Cardiac septum (tissue), 1 donor: ENCODE data around the gene BTBD10. TPM values are rescaled to one million over a fixed set of nuclear protein-coding genes. Genes with fewer than 3 reads are reported as not detected.

Source experiments
- DNase-seq: peaks from one replicate; pipeline ENCODE4 v3.0.0-alpha.2; 2020; ENCODE audit warnings: low spot score
- intact Hi-C: fragments of 100-400 bp; cut with DNase I; formaldehyde crosslinking; loops from one replicate; pipeline ENCODE4 v1.14.0; 2022
- total RNA-seq: library from RNA; stranded (reverse); fragmentation: NEBNext Ultra II Directional; extraction: Animal tissue kit (Norgen Biotek cat#: 25700); gene quantifications from one replicate; pipeline ENCODE4 v1.2.1, GENCODE V29; 2021
- donor health status: DM: no; HTN: no; CAD: no.

BTBD10 gene
- total RNA-seq, 1 donor from 2014 or later: 31.3 TPM

DNA sequence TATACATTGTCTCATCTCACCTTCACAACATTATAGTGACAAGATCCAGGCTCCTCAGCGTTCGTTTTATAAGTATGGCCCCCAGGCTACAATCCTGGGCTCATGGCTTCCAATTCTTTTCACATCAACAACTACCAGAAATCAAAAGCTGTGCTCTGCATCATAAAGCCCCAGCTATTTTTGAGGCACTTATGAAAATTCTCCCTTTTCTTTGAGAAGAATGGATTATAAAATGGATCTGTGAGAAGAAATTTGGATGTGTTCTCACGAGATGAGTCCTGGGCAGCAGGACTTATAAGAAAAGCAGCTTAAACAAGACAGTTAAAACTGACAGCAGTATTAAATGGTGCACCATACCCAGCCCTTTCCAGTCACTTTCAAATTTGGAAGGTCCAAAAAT is 80.3 kb downstream of the BTBD10 start:
- intact Hi-C loops: loop anchor here (10.0 kb wide), 1 partner anchor 82 kb away; the partner anchor contains the start of gene BTBD10
- DNase-seq: no peak

DNA sequence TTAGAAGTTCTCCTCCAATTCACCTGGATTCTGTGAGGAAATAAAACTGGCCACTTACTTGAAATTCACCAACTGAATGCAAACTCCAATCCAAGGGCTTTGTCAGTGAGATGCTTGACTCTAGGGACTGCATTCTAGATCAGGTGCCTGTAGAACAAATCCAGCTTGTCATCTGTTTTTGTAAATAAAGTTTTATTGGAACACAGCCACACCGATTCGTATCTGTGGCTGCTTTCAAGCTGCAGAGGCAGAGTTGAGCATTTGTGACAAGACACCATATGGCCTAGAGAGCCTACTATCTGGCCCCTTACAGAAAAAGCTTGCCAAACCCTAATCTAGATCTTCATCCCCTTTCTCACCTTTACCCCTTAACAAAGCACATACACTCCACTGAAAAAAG is 82.3 kb downstream of the BTBD10 start:
- intact Hi-C loops: loop anchor here (10.0 kb wide), 1 partner anchor 84 kb away; the partner anchor contains the start of gene BTBD10
- DNase-seq: no peak

DNA sequence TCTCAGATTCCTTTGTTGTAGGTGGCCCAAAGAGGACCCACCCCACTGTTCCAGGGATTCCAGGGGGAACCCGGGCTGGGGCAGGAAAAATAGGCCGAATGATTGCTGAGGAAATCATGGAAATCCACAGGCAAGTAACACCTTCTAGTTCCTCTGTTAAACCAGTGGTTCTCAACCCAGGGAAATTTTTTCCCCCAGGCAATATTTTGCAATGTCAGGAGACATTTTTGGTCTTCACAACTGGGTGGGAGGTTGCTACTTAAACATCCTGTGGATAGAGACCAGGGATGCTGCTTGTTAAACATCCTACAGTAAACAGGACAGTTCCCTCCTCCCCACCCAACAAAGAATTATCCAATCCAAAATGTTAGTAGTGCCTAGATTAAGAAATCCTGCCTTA is 84.7 kb downstream of the BTBD10 start:
- intact Hi-C loops: no loop called here
- DNase-seq: no peak

DNA sequence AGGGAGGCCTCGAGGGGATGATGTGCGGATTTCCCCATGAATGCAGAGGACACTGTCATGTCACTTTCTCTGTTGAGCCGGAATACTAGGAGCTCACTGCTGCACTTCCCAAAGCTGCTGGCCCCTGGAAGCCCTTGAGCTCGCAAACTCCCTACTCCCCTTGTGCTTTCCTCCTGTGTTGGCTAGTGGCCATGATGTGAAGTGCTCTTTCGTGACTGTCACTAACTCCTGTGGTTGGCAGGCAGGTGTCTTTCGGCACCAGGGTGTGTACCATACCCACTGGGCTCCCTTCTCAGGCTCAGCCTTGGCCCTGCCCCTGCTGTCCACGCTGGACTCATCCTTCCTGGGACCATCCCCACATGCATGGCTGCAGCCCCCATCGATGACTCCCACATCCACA is 86.2 kb downstream of the BTBD10 start:
- intact Hi-C loops: no loop called here
- no peak for DNase-seq

DNA sequence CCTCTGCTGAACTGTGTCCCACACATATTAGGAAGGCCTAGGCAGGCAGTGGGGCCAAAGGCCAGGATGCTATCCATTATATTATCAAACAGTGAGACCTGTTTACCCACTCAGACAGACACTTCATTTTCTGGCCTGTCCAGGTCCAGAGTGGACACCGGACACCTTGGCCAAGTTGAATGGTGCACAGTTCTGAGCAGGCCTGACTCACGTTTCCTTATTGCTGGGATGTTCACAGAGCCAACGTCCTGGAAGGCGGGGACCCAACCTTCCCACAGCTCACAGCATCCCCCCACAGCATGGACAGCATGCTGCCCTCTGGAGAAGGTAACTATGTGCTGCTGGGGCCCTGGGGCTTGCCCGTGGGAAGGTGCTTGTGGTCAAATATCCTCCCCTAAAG is 86.6 kb downstream of the BTBD10 start:
- intact Hi-C loops: no loop called here
- DNase-seq: no peak

DNA sequence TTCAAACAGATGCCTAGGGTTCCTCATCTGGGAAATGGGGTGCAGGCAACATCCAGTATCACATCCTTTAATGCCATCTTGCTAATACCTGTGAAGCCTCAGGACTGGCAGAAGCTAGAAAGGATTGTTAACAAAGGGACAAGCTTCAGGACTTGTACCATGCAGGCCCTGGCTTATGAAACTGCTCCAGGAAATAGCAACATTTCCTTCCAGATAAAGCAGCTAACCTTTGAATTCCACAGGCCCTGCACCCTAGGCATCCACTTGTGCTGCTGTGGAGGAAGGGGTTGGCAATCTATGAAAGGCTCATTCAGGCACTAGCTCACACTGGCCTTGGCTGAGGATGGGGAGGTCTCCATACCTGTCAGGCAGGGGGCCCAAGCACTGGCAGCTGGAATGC is 87.2 kb downstream of the BTBD10 start:
- no peak for DNase-seq
- intact Hi-C loops: no loop called here

DNA sequence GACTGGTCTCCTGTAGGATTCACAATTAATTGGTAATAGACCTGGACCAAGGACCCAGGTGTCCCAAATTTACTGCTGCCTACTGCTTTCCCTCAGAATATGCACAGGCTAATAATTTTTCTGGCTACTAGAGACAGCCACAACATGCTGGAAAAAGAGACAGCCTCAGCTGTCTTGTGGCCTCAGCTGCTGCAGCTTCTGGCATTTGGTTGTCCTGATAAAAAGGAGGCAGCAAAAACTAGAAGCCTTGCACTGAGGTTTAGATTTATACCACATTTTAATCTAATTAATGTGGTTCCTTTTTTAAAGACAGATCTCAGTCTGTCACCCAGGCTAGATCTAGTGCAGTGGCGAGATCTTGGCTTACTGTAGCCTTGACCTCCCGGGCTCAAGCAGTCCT is 89.8 kb downstream of the BTBD10 start:
- no peak for DNase-seq
- intact Hi-C loops: no loop called here

DNA sequence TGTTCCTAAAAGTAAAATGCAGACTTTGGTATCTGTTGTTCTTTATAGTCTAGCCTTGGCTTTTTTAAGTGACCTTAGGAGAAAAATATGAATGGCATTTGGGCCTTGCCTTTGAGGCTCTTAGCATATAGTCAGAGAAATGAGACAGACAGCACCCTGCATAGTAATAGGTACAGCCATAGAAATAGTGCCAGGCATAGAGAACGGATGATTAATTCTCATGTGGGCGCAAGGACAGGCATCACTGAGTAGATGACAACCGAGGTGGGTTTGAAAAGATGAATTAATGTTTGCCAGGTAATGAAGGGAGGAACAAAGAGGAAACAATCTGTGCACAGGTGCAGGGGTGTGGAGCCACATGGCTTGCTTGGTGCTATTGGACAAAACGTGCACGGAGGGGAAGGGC is 95.0 kb downstream of the BTBD10 start:
- intact Hi-C loops: no loop called here
- DNase-seq: no peak

DNA sequence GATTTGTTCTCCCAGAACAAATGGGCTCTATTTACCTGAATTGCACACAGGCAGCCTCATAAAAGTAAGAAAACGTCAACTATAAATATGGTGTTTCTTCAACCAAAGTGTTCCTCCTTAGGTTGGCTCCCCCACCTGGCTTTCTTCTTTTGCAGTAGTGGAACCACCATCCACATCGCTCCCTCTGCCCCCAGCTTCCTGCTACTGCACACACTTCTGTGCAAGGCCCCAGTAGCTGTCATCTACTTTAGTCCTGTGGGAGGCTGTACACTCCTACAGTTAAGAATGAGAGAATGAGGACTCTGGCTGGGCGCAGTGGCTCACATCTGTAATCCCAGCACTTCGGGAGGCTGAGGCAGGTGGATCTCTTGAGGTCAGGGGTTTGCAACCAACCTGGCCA is 95.9 kb downstream of the BTBD10 start:
- DNase-seq: no peak

DNA sequence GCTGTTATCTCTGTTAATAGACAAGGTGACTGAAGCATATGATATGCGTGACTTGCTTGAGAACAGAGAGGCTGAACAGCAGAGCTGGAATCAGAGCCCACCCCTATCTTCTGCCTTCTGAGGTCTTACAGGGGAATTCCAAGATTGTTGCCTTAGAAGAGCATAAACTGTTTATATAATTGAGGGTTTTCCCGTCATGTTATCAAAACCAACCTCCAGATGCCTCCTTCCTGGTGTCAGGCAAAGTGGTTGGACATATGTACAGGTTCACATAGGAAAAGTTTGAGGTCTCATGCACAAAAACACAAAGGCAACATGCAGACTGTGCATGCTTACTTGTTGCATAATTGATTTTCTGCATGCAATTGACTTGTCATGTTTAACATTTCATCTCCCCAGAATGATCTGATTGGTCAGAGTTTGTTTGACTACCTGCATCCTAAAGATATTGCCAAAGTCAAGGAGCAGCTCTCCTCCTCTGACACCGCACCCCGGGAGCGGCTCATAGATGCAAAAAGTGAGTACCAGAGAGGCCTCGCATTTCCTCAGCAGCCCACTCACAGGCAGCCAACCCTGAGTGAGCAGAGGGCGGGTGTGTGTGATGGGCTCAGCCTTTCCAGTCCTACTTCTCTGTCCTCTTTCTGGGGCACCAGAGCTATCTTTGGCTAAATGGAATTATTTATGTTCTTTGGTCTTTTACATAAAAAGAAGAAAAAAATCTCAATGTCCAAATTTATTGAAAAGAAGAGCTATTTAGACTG is 96.6 kb downstream of the BTBD10 start:
- no peak for DNase-seq
- intact Hi-C loops: no loop called here

More for the DNA sequence above, 95.9 kb downstream of the BTBD10 start:
- intact Hi-C loops: no loop called here

DNA sequence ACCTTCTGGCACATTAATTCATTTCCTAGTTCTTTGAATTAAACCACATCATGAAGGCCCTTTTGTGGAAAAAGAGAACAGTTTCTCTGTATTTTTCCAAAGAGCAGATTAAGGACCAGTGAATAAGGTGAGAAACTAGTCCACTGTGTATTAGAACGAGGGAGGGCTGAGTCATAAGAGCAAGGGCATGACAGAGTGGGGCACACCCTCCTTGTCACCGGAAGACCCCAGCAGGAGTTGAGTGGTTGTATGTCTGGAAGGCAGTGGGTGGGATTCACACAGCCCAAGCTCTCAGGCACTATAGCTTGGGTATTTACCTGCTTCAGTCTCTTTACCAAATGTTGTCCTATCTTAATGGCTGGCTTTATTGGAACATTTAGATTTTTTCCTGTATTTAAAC is 98.6 kb downstream of the BTBD10 start:
- no peak for DNase-seq
- intact Hi-C loops: no loop called here

DNA sequence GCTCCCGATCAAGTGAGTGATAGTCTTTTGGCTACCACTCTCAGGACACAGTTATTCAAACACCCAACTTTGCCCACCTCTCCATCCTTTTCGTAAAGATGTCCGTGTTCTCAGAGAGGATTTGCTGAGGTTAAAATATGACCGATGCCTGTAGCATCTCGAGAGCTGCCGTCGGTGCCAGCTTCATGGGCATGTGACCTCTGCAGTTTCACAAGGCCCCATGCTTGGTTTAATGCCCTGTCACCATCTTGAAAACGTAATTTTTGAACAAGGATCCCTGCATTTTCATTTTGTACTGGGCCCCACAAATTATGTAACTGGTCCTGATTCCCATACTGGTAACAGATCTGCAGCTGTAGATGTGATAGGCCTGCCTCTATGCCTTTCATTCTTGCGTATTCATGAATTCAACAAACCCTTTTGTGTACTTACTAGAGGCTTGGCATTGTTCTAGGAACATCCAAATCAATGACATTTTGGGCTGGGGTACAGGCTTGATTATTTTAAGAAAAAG is 100.4 kb downstream of the BTBD10 start:
- intact Hi-C loops: no loop called here
- DNase-seq: no peak

DNA sequence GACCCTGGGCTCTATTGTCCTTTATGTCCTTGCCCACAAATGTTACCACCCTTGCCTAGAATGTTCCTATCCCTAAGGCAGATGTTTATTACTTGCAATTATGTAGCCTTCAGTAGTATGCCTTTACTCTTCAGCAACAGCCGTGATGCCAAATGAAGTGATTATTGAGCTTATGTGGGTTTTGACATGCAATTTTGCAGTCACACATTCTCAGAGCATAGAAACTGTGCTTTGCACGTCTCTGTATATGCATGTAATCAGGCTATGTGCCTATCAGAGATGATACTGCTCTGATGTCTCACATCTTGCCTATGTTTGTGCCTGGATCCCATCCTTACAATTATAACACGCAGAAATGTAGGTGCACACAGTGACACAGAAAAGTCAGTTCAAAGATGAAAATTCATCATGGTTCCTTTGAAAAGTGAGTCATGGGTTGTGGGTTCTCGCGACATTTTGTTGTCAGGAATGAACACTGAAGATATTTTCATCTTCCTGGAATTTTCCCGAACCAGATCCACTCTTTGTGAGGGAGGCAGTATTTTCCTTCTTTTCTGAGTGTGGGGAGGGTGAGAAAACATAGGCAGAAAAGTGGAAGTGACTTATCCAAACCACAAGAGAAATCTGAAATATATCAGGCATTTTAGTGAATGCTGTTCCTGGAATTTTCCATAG is 104.3 kb downstream of the BTBD10 start:
- DNase-seq: no peak
- intact Hi-C loops: no loop called here

DNA sequence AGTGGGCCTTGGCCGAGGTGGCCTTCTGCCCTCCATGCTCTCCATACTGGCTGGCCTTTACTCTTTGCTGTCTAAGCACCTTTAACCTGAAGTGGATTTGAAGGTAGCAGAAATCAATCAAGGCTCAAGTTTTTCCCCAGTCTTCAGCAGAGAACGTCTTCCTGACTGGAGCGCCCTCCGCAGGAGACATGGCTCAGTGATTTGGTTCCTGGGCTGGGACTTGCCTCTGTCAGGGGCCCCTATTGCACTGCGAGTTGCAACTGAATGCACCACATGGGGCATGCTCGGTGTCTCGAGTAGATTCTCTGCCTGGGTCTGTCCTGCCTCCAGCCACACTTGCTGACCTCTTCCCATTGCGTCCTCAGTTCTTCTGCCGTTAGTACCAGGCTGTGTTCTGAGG is 105.8 kb downstream of the BTBD10 start:
- intact Hi-C loops: no loop called here
- DNase-seq: no peak

DNA sequence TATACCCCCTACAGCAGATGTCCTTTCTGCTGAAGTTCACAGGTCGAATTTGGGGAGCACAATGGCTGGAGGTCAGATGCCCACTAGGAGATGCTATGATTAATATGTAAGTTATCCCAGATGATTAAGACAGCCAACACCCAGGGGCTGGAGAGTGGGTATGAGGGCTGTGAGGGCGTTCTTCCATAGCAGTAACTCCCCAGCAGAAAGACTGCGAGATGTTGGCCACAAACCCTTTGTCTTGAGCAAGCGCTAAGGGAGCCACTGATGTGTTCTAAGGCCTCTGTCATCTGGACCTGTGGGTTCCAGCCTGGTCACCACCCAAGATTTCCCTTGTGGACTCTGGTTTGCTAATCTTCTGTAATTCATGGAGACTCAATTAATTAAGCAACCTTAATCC is 107.8 kb downstream of the BTBD10 start:
- no peak for DNase-seq
- intact Hi-C loops: no loop called here

DNA sequence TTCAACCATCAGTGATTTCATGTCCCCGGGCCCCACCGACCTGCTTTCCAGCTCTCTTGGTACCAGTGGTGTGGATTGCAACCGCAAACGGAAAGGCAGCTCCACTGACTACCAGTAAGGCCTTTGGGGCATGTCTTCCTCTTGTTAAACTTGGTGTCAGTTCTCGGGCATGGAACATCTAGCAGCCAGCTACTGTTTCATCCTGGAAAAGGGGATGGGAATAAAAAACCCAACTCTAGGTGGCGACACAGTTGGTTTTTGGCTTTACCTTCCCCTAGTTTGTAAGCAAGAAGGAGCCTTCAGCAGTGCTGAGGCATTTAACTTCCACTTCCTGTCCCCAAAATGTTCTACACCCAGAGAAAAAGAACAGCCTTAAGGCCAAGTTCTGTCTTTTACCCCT is 108.7 kb downstream of the BTBD10 start:
- intact Hi-C loops: no loop called here
- DNase-seq: no peak

DNA sequence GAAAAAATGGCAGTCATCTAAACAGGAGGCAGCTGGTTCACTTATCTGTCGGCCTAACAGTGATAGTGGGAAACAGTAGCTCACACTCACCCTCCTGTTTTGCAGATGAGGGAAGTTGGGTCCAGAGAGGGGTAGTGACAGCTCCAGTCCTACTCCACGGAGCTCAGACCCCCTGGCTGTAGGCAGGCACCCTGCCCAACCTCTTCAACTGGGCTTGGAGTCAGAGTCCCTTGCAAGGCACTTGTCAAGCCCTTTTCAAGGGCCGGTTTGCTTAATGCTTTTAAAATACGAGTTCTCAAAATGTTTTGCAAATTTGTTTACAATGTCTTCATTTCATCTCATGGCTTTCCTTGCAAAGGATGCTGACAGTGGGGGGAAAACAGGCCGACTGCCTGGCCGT is 110.3 kb downstream of the BTBD10 start:
- intact Hi-C loops: no loop called here

DNA sequence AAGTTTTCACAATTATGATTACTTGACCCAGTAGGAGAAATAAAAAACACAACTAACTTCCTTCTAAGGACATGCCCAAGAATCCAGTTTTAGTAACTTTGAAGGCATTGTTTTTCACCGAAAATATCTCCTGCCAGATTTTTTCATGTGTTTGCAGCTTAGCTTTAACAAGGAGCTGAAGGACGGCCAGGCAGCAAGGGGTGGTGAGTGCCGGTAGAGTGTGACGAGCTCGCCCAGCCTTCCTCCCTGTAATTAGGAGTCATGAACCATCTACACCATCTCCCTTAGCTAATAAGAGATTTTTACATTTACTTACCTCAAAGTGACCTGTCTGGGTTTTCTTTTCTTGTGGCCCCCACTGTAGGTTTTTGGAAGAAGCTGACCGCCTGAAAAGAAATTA is 113.4 kb downstream of the BTBD10 start:
- intact Hi-C loops: loop anchor here (10.0 kb wide), 1 partner anchor 385 kb away; no protein-coding TSS in a partner anchor
- DNase-seq: no peak

More for the DNA sequence above, 110.3 kb downstream of the BTBD10 start:
- no peak for DNase-seq

DNA sequence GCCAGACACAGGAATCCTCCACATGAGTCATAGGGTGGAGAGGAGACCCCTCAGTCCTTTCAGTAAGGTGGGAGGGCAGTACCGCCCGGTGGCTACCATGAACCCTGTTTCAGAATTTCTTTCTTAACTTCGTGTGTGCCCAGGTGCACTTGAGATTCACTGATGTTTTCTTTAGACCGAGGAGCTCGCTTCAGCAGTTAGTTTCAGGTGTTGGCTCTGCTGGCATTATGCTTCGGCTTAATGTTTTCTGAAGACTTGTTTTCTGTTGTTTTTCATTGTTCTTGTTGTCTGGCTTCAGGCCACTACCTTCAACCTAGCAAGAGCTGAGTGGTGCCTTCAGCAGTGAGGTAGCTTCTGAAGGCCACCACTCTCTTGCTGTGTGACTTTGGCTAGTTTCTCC is 114.0 kb downstream of the BTBD10 start:
- no peak for DNase-seq

DNA sequence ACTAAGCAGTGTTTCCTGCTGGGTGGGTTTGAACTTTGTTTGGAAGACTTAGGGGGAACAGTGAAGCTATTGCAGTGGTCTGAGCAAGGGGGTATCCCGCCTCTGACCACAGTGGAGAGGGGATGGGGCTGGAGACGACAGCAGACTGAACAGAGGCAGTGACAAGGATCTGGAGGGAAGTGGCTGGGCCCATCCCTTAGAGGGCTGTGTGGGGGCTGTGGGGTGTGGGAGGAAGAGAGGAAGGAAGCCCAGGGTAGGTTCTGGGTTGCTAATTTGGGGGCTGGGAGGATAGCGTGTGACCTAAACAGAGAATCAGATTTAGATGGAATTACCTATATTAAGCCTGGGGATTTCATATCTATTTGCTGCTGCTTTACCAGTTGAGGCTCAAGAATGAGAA is 114.7 kb downstream of the BTBD10 start:
- DNase-seq: no peak
- intact Hi-C loops: loop anchor here (10.0 kb wide), 1 partner anchor 384 kb away; no protein-coding TSS in a partner anchor

More for the DNA sequence above, 114.0 kb downstream of the BTBD10 start:
- intact Hi-C loops: loop anchor here (10.0 kb wide), 1 partner anchor 384 kb away; no protein-coding TSS in a partner anchor

DNA sequence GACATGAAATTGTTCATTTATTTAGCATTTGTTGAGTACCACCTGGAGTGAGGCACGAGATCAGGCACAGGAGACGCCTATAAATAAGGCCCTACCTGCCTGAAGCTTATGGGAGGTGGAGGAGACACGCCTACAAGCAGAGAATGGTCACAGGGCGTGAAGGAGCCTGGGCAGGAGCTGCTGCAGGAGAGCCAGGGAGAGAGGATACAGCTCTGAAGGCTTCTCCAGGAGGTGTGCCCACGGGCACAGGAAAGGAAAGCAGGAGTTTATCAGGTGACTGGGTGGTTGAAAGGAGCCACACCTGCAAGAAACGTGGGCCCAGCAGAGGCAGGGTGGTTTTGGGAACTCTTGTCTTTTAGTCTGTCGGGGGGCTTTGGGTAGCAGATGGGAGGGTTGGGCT is 115.1 kb downstream of the BTBD10 start:
- intact Hi-C loops: loop anchor here (10.0 kb wide), 1 partner anchor 383 kb away; no protein-coding TSS in a partner anchor
- no peak for DNase-seq
